Neural crest cell (in vitro differentiated cells): ENCODE measurements around the gene C1R. TPM values are rescaled to one million over a fixed set of nuclear protein-coding genes. Genes with fewer than 3 reads are reported as not detected.
"Not testable (repeated sequence)": the region's sequence is repeated elsewhere in the genome, so short reads cannot be mapped to it uniquely, and the experiment has no call there.

Experiments used
- DNase-seq: peaks from one replicate; pipeline ENCODE4 v3.0.0; 2021; ENCODE audit warnings: low read depth, mixed read lengths, low spot score
- H3K27ac Mint-ChIP-seq: one replicate; pipeline ENCODE4 v1.8.0; 2021; ENCODE audit warnings: mild to moderate bottlenecking, mixed read lengths; ENCODE audit not compliant: unreplicated experiment
- H3K27me3 Mint-ChIP-seq: 2 replicates; pipeline ENCODE4 v1.8.0; 2021; ENCODE audit warnings: low read depth, mild to moderate bottlenecking, mixed read lengths
- H3K36me3 Mint-ChIP-seq: 2 replicates; pipeline ENCODE4 v1.8.0; 2021; ENCODE audit warnings: low read depth, mild to moderate bottlenecking, mixed read lengths
- H3K4me1 Mint-ChIP-seq: 2 replicates; pipeline ENCODE4 v1.8.0; 2021; ENCODE audit warnings: mixed read lengths
- H3K4me3 Mint-ChIP-seq: one replicate; pipeline ENCODE4 v1.8.0; 2021; ENCODE audit warnings: mild to moderate bottlenecking, mixed read lengths
- H3K9me3 Mint-ChIP-seq: 2 replicates; pipeline ENCODE4 v1.8.0; 2021; ENCODE audit warnings: mixed read lengths
- CTCF ChIP-seq: fragments of 200-600 bp; sonication (generic); conservative IDR thresholded peaks from 2 replicates; pipeline ENCODE4 v1.5.0; 2021; ENCODE audit warnings: antibody characterized with exemption, mild to moderate bottlenecking
- total RNA-seq: library from RNA; stranded (reverse); gene quantifications from 2 replicates; pipeline ENCODE4 v1.2.1, GENCODE V29; 2021

Gene C1R
- total RNA-seq, 1 donor from 2014 or later: 4.0 TPM

- no peak overlapping the region for H3K27ac Mint-ChIP-seq
These were observed 32.5 kb downstream of the C1R start for GRCh38 chr12:7059780-7060179.

GRCh38 chr12:7058850-7059395, 33.3 kb downstream of the C1R start:
- Mint-ChIP-seq H3K4me1 (no peaks in the 10 kb centered on the region), H3K36me3 (no peaks in the 10 kb centered on the region), H3K27me3 (peaks cover 23% of the 10 kb centered on the region), H3K4me3 (no peak overlapping the region), H3K9me3 (no peaks in the 10 kb centered on the region), H3K27ac (peak overlapping the region; percentile 47)
- DNase-seq: no peak
- TF ChIP-seq CTCF: no peak

More at GRCh38 chr12:7059780-7060179, 32.5 kb downstream of the C1R start:
- no peak for TF ChIP-seq CTCF
- no peak for DNase-seq
- H3K27me3 Mint-ChIP-seq: peaks cover 19% of the 10 kb centered on the region
- H3K4me3 Mint-ChIP-seq: no peak overlapping the region
- no peaks in the 10 kb centered on the region for H3K9me3 Mint-ChIP-seq
- no peaks in the 10 kb centered on the region for H3K36me3 Mint-ChIP-seq
- no peaks in the 10 kb centered on the region for H3K4me1 Mint-ChIP-seq

GRCh38 chr12:7058163-7058845, 33.9 kb downstream of the C1R start:
- TF ChIP-seq CTCF: no peak
- Mint-ChIP-seq H3K27me3 (peaks cover 23% of the 10 kb centered on the region), H3K4me3 (no peak overlapping the region), H3K27ac (no peak overlapping the region), H3K9me3 (no peaks in the 10 kb centered on the region), H3K36me3 (no peaks in the 10 kb centered on the region), H3K4me1 (no peaks in the 10 kb centered on the region)
- DNase-seq: no peak

- not testable (repeated sequence) for H3K4me3 Mint-ChIP-seq, H3K9me3 Mint-ChIP-seq, H3K27ac Mint-ChIP-seq, H3K36me3 Mint-ChIP-seq, DNase-seq, H3K4me1 Mint-ChIP-seq
- H3K27me3 Mint-ChIP-seq: peaks cover 38% of the 10 kb centered on the region
These were observed 36.5 kb downstream of the C1R start for GRCh38 chr12:7055736-7056135.

- H3K36me3 Mint-ChIP-seq: no peaks in the 10 kb centered on the region
- DNase-seq: no peak
- H3K27ac Mint-ChIP-seq: no peak overlapping the region
- peaks cover 6% of the 10 kb centered on the region for H3K9me3 Mint-ChIP-seq
- no peak overlapping the region for H3K4me3 Mint-ChIP-seq
- peaks cover 31% of the 10 kb centered on the region for H3K27me3 Mint-ChIP-seq
- TF ChIP-seq CTCF: no peak
- H3K4me1 Mint-ChIP-seq: no peaks in the 10 kb centered on the region
These were observed 37.3 kb downstream of the C1R start for GRCh38 chr12:7054925-7055324.

GRCh38 chr12:7049973-7050372, 42.3 kb downstream of the C1R start:
- not testable (repeated sequence) for H3K9me3 Mint-ChIP-seq, H3K36me3 Mint-ChIP-seq, H3K4me1 Mint-ChIP-seq

GRCh38 chr12:7049445-7049951, 42.7 kb downstream of the C1R start:
- H3K4me3 Mint-ChIP-seq: not testable (repeated sequence)

More at GRCh38 chr12:7049973-7050372, 42.3 kb downstream of the C1R start:
- H3K4me3 Mint-ChIP-seq, H3K27ac Mint-ChIP-seq, DNase-seq: not testable (repeated sequence)
- H3K27me3 Mint-ChIP-seq: peaks cover 25% of the 10 kb centered on the region

More at GRCh38 chr12:7049445-7049951, 42.7 kb downstream of the C1R start:
- not testable (repeated sequence) for H3K9me3 Mint-ChIP-seq, H3K36me3 Mint-ChIP-seq, H3K27ac Mint-ChIP-seq, H3K4me1 Mint-ChIP-seq, DNase-seq
- H3K27me3 Mint-ChIP-seq: peaks cover 22% of the 10 kb centered on the region
